GM20431 (cell line): ENCODE data around the gene C3.
"Not testable (repeated sequence)": the region's sequence is repeated elsewhere in the genome, so short reads cannot be mapped to it uniquely, and the experiment has no call there.

Source experiments
- in situ Hi-C: fragments of 300-500 bp; cut with MseI, MboI; formaldehyde crosslinking; loops from one replicate; pipeline ENCODE4 v1.15.0; 2020; ENCODE audit warnings: low sequenced_read_pairs; ENCODE audit not compliant: unreplicated experiment

The C3 gene

GRCh38 chr19:6672693-6673290 lies 47.7 kb downstream of the C3 start:
- in situ Hi-C loops, result no loop called here

DNA sequence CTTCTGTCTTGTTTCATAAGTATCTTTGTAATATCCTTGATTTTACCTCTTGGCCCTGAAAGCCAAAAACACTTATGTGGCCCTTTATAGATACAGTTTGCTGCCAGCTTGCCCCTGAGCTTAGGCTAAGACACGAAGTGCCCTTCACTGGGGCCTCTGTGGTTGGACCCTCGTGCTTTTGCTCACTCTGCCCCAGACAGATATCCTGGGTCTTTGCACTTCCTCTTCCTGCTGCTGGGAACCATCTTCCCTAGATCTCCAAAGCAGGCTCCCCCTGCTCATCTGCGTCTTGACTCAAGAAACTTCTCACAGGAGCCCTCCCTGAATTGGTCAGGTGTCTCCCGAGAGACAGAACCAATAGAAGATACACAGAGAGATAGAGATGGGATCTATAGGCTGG lies 48.5 kb downstream of the C3 start:
- in situ Hi-C loops, result no loop called here

DNA sequence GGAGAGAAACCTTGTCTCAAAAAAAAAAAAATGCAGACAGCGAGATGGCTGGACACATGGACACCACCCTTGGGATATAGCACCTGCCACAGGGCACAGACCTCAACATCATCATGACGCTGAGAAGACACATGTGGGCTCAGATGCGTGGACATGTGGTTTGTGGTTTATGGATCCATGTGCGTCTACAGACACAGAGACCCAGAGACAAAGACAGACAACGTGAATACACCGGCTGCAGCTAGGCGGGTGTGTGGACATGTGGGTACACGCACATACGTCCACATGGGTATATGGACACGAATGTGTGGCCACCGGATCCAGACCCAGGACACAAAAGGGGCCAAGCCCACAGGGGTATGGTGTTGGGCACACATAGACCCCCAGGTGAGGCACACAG lies 51.8 kb downstream of the C3 start:
- in situ Hi-C loops, result no loop called here

GRCh38 chr19:6667114-6667627 lies 53.3 kb downstream of the C3 start:
- in situ Hi-C loops, result no loop called here

DNA sequence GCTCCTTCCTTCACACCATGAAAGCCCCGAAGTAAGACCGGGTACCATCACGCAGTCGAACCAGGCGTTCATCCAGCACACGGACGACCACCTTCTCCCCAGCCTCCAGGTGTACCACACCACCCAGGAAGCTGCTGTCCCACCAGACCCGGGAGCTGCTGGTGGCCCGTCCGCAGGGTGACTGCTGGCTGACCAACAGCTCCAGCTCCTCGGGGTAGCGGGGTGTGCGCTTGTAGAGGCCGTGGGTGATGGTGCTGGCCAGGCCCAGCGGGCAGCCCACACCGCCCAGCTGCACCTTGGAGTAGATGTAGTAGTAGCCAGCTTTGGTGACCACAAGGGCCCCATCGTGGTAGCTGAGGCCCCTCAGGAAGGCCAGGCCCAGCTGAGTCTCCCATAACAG lies 55.5 kb downstream of the C3 start:
- in situ Hi-C loops, result no loop called here

DNA sequence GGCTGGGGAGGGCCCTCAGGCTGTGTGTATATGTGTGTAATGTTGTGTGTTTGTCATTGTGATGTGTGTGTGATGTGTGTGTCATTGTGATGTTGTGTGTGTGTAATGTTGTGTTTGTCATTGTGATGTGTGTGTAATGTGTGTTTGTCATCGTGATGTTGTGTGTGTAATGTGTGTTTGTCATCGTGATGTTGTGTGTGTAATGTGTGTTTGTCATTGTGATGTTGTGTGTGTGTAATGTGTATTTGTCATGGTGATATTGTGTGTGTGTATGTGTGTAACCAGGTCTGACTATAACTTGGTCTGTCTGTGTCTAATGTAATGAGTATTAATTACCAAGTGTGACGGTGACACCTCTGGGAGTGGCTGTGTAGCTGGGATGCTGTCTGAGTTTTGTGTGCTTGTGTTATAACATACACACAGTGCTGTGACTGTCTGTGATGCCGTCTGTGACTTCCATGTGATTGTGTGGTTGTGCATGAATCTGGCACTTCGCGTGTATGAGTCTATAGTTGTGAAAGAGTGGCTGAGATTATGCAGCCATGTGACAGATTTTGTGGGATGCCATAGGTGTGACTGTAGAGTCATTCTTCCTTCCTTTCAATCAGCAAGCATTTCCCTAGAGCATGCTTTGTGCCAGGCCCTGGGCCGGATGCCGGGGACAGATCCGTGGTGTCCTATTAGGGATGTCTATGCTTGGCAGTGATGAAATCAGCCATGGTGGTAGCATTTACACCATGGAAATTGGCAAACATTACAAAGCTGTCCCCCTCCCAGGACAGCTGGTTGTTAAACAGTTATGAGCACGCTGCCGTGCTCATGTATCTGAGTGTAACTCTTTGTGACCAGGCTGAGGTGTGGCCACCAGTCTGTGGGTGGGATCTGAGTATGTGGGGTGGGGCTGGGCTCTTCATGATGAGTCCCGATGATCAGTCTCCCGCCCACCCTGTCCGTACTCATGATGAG lies 56.9 kb downstream of the C3 start:
- in situ Hi-C loops, result no loop called here

- in situ Hi-C loops, result no loop called here
Measured at GRCh38 chr19:6662702-6663101, 57.7 kb downstream of the C3 start.

- in situ Hi-C loops, result not testable (repeated sequence)
Measured at GRCh38 chr19:6661509-6662244, 58.8 kb downstream of the C3 start.

DNA sequence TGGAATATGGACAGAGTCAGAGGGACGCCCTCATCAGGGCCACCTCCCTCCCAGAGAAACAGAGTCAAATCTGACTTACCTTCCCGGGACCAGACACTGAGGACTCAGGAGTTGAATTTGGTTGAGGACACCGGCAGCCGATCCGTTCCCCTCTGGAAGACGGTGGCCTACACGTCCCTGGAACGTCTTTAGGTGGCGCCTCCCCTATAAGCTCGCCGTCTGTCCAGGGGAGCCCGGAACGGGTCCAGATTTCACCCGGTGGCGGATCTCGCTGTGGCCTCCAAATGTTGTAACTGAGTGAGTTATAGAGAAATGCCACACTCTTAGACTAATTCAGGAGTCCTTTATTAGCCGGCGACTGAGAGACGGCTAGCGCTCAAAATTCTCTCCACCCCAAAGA lies 59.5 kb downstream of the C3 start:
- in situ Hi-C loops, result no loop called here

DNA sequence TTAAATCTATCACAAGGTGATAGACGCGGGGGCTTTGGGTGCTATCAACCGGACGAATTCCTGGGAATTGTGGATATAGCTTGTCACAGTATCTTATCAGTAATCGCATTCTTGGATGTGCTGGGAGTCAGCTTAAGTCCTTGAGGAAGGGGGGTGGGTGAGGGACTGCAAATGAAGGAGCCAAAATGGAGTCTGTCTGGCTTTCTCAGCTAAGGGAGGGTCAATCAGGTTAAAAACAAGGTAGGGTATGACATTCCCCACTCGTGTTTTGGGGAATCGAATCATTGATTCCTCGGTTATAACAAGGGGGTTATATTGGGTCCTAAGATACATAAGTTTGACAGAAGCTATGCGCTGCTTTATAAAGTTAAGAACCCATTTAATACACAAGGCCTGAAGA lies 64.1 kb downstream of the C3 start:
- in situ Hi-C loops, result not testable (repeated sequence)

- in situ Hi-C loops, result no loop called here
Measured at GRCh38 chr19:6654347-6655310, 65.8 kb downstream of the C3 start.

GRCh38 chr19:6652805-6653094 lies 67.7 kb downstream of the C3 start:
- in situ Hi-C loops, result no loop called here

DNA sequence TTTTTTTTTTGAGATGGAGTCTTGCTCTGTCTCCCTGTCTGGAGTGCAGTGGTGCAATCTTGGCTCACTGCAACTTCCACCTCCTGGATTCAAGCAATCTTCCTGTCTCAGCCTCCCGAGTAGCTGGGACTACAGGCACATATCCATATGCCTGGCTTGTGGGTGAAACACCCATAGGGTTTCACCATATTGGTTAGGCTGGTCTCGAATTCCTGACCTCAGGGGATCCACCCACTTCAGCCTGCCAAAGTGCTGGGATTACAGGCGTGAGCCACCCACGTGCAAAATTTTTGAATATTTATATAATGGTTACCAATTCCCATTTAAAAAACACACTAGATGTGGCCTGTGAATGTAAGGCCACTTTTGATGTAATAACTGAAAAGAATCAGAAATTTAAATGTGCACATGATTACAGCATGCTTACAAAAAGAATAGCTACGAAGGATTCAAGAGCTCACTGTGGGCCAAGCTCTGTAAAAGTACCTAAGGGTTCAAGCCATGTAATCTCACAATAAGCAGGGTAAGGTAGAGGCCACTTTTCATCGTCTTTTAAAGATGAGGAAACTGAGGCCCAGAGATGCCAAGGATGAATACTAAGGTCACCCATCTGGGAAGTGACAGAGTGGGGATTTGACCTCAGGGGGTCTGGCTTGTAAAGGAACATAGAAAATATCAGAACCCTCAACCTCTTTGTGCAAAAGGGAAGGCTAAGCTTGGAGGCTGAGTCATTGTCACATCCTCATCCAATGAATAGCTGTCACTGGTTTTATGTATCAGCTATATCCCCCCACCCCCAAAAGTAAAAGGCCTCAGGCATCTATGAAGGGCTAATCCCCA lies 68.3 kb downstream of the C3 start:
- in situ Hi-C loops, result no loop called here

DNA sequence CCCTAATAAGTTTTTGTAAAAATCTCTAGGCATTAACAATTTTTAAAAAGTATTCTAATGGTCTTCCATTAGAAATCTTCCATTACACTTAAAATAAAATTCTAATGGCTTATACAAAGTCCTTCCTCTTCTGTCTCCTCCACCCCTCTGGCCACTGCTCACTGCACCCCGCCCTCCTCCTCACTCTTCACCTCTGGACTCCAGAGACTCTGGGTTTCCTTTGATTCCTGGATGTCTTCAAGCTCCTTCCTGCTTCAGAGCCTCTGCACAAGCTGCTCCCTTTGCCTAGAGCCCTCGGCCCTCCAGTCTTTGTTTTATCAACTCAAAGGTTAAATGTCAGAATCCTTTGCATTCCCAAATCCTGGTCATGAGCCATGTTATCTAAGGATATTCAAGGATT lies 71.3 kb downstream of the C3 start:
- in situ Hi-C loops, result no loop called here

- in situ Hi-C loops, result no loop called here
Measured at GRCh38 chr19:6648141-6648715, 72.2 kb downstream of the C3 start.

- in situ Hi-C loops, result no loop called here
Measured at GRCh38 chr19:6644796-6645195, 75.7 kb downstream of the C3 start.

GRCh38 chr19:6640333-6640732 lies 80.1 kb downstream of the C3 start:
- in situ Hi-C loops, result not testable (repeated sequence)

DNA sequence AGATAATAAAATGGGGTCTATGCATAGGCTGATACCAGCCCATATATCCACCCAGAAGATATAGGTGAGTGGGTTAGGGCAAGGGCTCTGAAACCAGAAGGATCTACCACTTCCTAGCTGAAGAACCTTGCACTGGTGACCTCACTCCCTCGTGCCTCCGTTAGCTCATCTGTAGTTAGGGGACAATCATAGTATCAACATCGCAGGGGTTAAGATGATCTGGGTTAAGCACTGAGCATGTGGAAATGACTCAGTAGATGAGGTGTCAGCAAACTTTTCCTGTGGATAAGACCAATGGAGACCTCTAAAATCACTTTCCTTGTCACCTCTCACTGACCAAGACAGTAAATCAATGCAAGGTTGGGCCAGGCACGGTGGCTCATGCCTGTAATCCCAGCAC lies 81.0 kb downstream of the C3 start:
- in situ Hi-C loops, result no loop called here

DNA sequence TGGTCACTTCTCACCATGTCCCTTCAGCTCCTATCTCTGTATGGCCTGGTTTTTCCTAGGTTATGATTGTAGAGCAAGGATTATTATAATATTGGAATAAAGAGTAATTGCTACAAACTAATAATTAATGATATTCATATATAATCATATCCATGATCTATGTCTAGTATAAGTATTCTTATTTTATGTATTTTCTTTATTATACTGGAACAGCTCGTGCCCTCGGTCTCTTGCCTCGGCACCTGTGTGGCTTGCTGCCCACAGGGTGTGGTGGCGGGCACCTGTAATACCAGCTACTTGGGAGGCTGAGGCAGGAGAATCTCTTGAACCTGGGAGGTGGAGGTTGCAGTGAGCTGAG lies 87.0 kb downstream of the C3 start:
- in situ Hi-C loops, result not testable (repeated sequence)
